ENCODE results near the gene TCF21.

Gene TCF21

GRCh38 chr6:133894795-133895358 lies 6.0 kb downstream of the TCF21 start:
- TF ChIP-seq EZH2phosphoT487 (IDR thresholded peaks at IDR 0.05; ENCODE audit: borderline replicate concordance) = no peak
- no peak for TF ChIP-seq CTCF (conservative IDR thresholded peaks at IDR 0.05; ENCODE audit: low read length)
- Histone ChIP-seq H3K4me1 (ENCODE audit: insufficient read depth, low read length, poor library complexity, severe bottlenecking) (peaks cover 2% of the 10 kb centered on the region), H2AFZ (ENCODE audit: low read length) (no peak overlapping the region), H3K4me2 (ENCODE audit: low read depth, low read length, poor library complexity, severe bottlenecking) (no peak overlapping the region), H3K9me2 (replicated peaks; ENCODE audit: low read depth, low read length) (no peaks in the 10 kb centered on the region), H3F3A (ENCODE audit: low read depth) (no peaks in the 10 kb centered on the region), H3K4me3 (ENCODE audit: low read length, poor library complexity, severe bottlenecking) (no peak overlapping the region), H3K9ac (ENCODE audit: low read depth, low read length, poor library complexity, severe bottlenecking) (no peak overlapping the region), H3K36me3 (ENCODE audit: insufficient read depth, low read length) (no peaks in the 10 kb centered on the region), H3K9me3 (ENCODE audit: insufficient read depth, low read depth, low read length) (no peaks in the 10 kb centered on the region), H3K79me2 (ENCODE audit: insufficient read depth, low read length) (no peaks in the 10 kb centered on the region), H3K27me3 (ENCODE audit: insufficient read depth, low read length, poor library complexity, severe bottlenecking) (no peaks in the 10 kb centered on the region), H4K20me1 (ENCODE audit: insufficient read depth, low read length, poor library complexity, severe bottlenecking) (no peaks in the 10 kb centered on the region)

- Histone ChIP-seq H3K4me2 (ENCODE audit: low read depth, low read length, poor library complexity, severe bottlenecking) (no peak overlapping the region), H3K27me3 (ENCODE audit: insufficient read depth, low read length, poor library complexity, severe bottlenecking) (no peaks in the 10 kb centered on the region), H3K9me2 (replicated peaks; ENCODE audit: low read depth, low read length) (no peaks in the 10 kb centered on the region), H3F3A (ENCODE audit: low read depth) (no peaks in the 10 kb centered on the region), H4K20me1 (ENCODE audit: insufficient read depth, low read length, poor library complexity, severe bottlenecking) (no peaks in the 10 kb centered on the region), H3K4me3 (ENCODE audit: low read length, poor library complexity, severe bottlenecking) (no peak overlapping the region), H3K36me3 (ENCODE audit: insufficient read depth, low read length) (no peaks in the 10 kb centered on the region), H3K79me2 (ENCODE audit: insufficient read depth, low read length) (no peaks in the 10 kb centered on the region), H3K9ac (ENCODE audit: low read depth, low read length, poor library complexity, severe bottlenecking) (no peak overlapping the region), H3K4me1 (ENCODE audit: insufficient read depth, low read length, poor library complexity, severe bottlenecking) (peaks cover 2% of the 10 kb centered on the region), H3K9me3 (ENCODE audit: insufficient read depth, low read depth, low read length) (no peaks in the 10 kb centered on the region), H2AFZ (ENCODE audit: low read length) (no peak overlapping the region; the same call in 1 of the 2 replicates)
- TF ChIP-seq EZH2phosphoT487 (IDR thresholded peaks at IDR 0.05; ENCODE audit: borderline replicate concordance) = no peak
- TF ChIP-seq CTCF (conservative IDR thresholded peaks at IDR 0.05; ENCODE audit: low read length) = no peak
Observed at GRCh38 chr6:133895573-133896343, 6.8 kb downstream of the TCF21 start.

DNA sequence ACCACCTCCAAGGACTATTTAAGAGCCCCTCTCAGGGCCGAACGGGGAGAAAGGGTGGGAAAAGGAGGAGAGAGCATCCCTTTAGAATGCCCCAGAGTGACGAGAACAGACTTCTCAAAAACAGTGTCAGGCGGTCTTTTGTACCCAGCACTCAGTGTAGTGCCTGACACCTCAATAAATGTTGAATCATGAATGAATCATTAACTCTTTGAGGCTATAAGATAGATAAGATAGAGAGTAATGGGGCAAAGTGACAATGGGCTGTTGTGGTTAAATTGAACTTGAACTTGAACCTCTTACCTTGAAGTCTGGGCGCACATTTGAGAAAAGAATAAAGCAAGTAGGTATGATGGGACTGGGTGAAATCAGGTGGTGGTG lies 7.4 kb downstream of the TCF21 start:
- no peaks in the 10 kb centered on the region for H3F3A ChIP-seq (ENCODE audit: low read depth)
- no peaks in the 10 kb centered on the region for H4K20me1 ChIP-seq (ENCODE audit: insufficient read depth, low read length, poor library complexity, severe bottlenecking)
- H3K36me3 ChIP-seq (ENCODE audit: insufficient read depth, low read length) = no peaks in the 10 kb centered on the region
- H3K9me2 ChIP-seq (replicated peaks; ENCODE audit: low read depth, low read length) = no peaks in the 10 kb centered on the region
- no peak overlapping the region for H3K4me2 ChIP-seq (ENCODE audit: low read depth, low read length, poor library complexity, severe bottlenecking)
- no peak overlapping the region for H3K9ac ChIP-seq (ENCODE audit: low read depth, low read length, poor library complexity, severe bottlenecking)
- H3K27me3 ChIP-seq (ENCODE audit: insufficient read depth, low read length, poor library complexity, severe bottlenecking) = no peaks in the 10 kb centered on the region
- H3K4me3 ChIP-seq (ENCODE audit: low read length, poor library complexity, severe bottlenecking) = no peak overlapping the region
- no peak for TF ChIP-seq CTCF (conservative IDR thresholded peaks at IDR 0.05; ENCODE audit: low read length)
- no peak for TF ChIP-seq EZH2phosphoT487 (IDR thresholded peaks at IDR 0.05; ENCODE audit: borderline replicate concordance)
- H3K79me2 ChIP-seq (ENCODE audit: insufficient read depth, low read length) = no peaks in the 10 kb centered on the region
- peaks cover 2% of the 10 kb centered on the region for H3K4me1 ChIP-seq (ENCODE audit: insufficient read depth, low read length, poor library complexity, severe bottlenecking)
- H2AFZ ChIP-seq (ENCODE audit: low read length) = no peak overlapping the region
- no peaks in the 10 kb centered on the region for H3K9me3 ChIP-seq (ENCODE audit: insufficient read depth, low read depth, low read length)
